ENCODE measurements around the gene HIP1. TPM values are rescaled to one million over a fixed set of nuclear protein-coding genes. Genes with fewer than 3 reads are reported as not detected.
"Not testable (repeated sequence)": the region's sequence is repeated elsewhere in the genome, so short reads cannot be mapped to it uniquely, and the experiment has no call there.

Gene HIP1
- polyA plus RNA-seq, 2 of the 4 experiments (the other 2 are of a cell fraction), result 17.3 to 33.4 TPM

DNA sequence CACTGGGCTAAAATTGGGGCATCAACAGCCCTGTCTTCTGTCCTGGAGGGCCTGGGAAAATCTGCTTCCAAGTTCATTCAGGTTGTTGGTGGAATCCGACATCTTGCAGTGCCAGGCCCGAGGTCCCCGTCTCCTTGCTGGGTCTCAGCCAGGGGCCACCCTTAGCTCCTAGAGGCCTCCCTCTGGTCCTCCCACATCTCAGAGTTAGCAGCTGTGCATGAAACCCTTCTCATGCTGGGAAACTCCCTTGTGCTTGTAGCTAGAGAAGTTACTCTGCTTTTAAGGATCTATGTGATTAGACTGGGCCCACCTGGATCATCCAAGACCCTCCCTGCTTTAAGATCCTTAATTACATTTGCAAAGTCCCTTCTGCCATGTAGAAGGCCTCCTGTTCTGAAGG is 15.3 kb downstream of the HIP1 start:
- POLR2A ChIA-PET, result no interaction called here

DNA sequence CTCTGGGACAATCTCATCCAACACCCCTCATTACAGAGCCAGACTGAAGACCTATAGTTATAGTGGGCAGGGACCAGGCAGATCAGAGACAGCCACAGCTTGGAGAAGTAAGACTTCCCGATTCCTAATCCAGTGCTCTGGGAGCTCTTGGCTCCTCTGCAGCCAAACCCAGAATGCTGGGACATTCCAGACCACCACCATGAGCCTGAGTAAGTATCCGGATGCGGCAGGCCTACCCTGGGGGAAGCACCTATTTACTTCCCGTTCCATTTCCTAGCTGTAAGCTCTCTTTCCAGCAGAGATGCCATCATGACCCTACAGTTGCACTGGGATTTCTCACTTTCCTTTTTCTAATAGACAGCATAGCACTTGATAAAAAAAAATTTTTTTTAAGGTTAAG is 16.4 kb downstream of the HIP1 start:
- ATAC-seq (no peak; a peak in 1 of 6 replicates), DNase-seq (ENCODE audit: low read depth in 1 of 2, low spot score in 1 of 2) (no peak), FAIRE-seq (no peak)
- Histone ChIP-seq H3K9me3 (no peaks in the 10 kb centered on the region), H3K27ac (no peak overlapping the region), H3K4me1 (peaks cover 14% of the 10 kb centered on the region), H3K4me3 (no peak overlapping the region), H3K4me2 (no peak overlapping the region)
- ChIA-PET CTCF (no interaction called here), POLR2A (no interaction called here)
- WGBS (ENCODE audit: missing lambda C conversion rate), result 94% methylated on average over 4 of the region's 4 CpGs
- TF ChIP-seq ZSCAN20 (CRISPR knock-in tag; IDR thresholded peaks at IDR 0.05) (no peak), HEYL (CRISPR knock-in tag; IDR thresholded peaks at IDR 0.05) (no peak), JUNB (IDR thresholded peaks at IDR 0.05) (no peak), FOSB (CRISPR knock-in tag; IDR thresholded peaks at IDR 0.05) (no peak), RCOR1 (IDR thresholded peaks at IDR 0.05; ENCODE audit: low read depth, low read length) (no peak), SREBF2 (IDR thresholded peaks at IDR 0.05) (no peak), EHF (CRISPR knock-in tag; IDR thresholded peaks at IDR 0.05) (no peak), BHLHE40 (IDR thresholded peaks at IDR 0.05; ENCODE audit: low read depth, low read length) (no peak), KDM1A (IDR thresholded peaks at IDR 0.05; ENCODE audit: low read depth) (no peak), RFX5 (IDR thresholded peaks at IDR 0.05) (no peak), TFCP2L1 (CRISPR knock-in tag; IDR thresholded peaks at IDR 0.05) (no peak), ESRRA (IDR thresholded peaks at IDR 0.05; ENCODE audit: borderline replicate concordance, low read length) (no peak)
- TF ChIP-seq, protein P1, sequence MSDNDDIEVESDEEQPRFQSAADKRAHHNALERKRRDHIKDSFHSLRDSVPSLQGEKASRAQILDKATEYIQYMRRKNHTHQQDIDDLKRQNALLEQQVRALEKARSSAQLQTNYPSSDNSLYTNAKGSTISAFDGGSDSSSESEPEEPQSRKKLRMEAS (IDR thresholded peaks at IDR 0.05), result no peak

More for the DNA sequence above, 15.3 kb downstream of the HIP1 start:
- Histone ChIP-seq H3K4me1 (peaks cover 19% of the 10 kb centered on the region), H3K9me3 (no peaks in the 10 kb centered on the region), H3K27ac (no peak overlapping the region), H3K4me2 (no peak overlapping the region), H3K4me3 (no peak overlapping the region)
- CTCF ChIA-PET, result no interaction called here
- 82% methylated on average over 3 of the region's 3 CpGs for WGBS (ENCODE audit: missing lambda C conversion rate)
- DNase-seq (ENCODE audit: low read depth in 1 of 2, low spot score in 1 of 2), result no peak
- no peak for FAIRE-seq
- TF ChIP-seq, protein P2, sequence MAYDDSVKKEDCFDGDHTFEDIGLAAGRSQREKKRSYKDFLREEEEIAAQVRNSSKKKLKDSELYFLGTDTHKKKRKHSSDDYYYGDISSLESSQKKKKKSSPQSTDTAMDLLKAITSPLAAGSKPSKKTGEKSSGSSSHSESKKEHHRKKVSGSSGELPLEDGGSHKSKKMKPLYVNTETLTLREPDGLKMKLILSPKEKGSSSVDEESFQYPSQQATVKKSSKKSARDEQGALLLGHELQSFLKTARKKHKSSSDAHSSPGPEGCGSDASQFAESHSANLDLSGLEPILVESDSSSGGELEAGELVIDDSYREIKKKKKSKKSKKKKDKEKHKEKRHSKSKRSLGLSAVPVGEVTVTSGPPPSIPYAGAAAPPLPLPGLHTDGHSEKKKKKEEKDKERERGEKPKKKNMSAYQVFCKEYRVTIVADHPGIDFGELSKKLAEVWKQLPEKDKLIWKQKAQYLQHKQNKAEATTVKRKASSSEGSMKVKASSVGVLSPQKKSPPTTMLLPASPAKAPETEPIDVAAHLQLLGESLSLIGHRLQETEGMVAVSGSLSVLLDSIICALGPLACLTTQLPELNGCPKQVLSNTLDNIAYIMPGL (CRISPR knock-in tag; IDR thresholded peaks at IDR 0.05; ENCODE audit: borderline replicate concordance), result no peak
- TF ChIP-seq EHF (CRISPR knock-in tag; IDR thresholded peaks at IDR 0.05) (no peak), ESRRA (IDR thresholded peaks at IDR 0.05; ENCODE audit: borderline replicate concordance, low read length) (no peak), TP53 (CRISPR knock-in tag; IDR thresholded peaks at IDR 0.05) (no peak), FOXS1 (CRISPR knock-in tag; IDR thresholded peaks at IDR 0.05) (no peak), SMC3 (IDR thresholded peaks at IDR 0.05) (no peak), ZFP36 (IDR thresholded peaks at IDR 0.05; ENCODE audit: borderline replicate concordance, partially characterized antibody) (no peak), CBX2 (IDR thresholded peaks at IDR 0.05; ENCODE audit: borderline replicate concordance, low read depth) (no peak), CEBPB (IDR thresholded peaks at IDR 0.05) (no peak), PBX3 (IDR thresholded peaks at IDR 0.05) (no peak), RARB (CRISPR knock-in tag; IDR thresholded peaks at IDR 0.05) (no peak), ZC3H11A (IDR thresholded peaks at IDR 0.05) (no peak), POLR2AphosphoS2 (conservative IDR thresholded peaks at IDR 0.05; ENCODE audit: low read length) (no peak), BHLHE40 (IDR thresholded peaks at IDR 0.05; ENCODE audit: low read depth, low read length) (no peak), NFE2L2 (conservative IDR thresholded peaks at IDR 0.05; ENCODE audit: low read length) (no peak), FOSL2 (IDR thresholded peaks at IDR 0.05) (no peak), FOSL2 (CRISPR knock-in tag; IDR thresholded peaks at IDR 0.05) (no peak), HOXB5 (CRISPR knock-in tag; IDR thresholded peaks at IDR 0.05) (no peak)
- no peak for ATAC-seq

DNA sequence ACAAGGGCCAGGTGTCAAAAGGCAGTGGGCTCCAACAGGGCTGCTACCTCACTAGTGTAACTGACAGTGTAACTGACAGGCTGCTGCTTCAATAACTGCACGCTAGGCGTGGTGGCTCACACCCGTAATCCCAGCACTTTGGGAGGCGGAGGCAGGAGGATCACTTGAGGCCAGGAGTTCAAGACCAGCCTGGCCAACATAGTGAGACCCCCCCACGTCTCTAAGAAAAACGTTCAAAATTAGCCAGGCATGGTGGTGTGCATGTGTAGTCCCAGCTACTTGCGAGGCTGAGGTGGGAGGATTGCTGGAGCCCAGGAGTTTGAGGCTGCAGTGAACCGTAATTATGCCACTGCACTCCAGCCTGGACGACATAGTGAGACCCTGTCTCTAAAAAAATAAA is 16.8 kb downstream of the HIP1 start:
- H3K9me3 ChIP-seq; POLR2A ChIA-PET; DNase-seq (ENCODE audit: low read depth in 1 of 2, low spot score in 1 of 2); ATAC-seq; H3K4me2 ChIP-seq; FAIRE-seq; H3K4me3 ChIP-seq: not testable (repeated sequence)
- WGBS (ENCODE audit: missing lambda C conversion rate), result 84% methylated on average over 9 of the region's 9 CpGs
- Histone ChIP-seq H3K27ac (peak overlapping the region in 1 of 2 experiments; percentile 30; a peak in 1 of 6 replicates), H3K4me1 (peaks cover 14% of the 10 kb centered on the region)
- CTCF ChIA-PET, result interaction anchor here (1.7 kb wide), 1 partner anchor 9 kb away, joined by 7 read pairs; no protein-coding TSS in a partner anchor
